Ovary (tissue), 3 donors: Measurements from ENCODE around the gene SKP1.

ENCODE experiments used
- EP300 ChIP-seq: sonication (generic); formaldehyde crosslinking; IDR thresholded peaks from one replicate; pipeline ENCODE4 v1.6.1; 2017; ENCODE audit warnings: antibody characterized with exemption
- TF ChIP-seq, protein P1 (sequence below), 3 donors: fragments of 450-650 bp in 2 of 3; fragments of 200-600 bp in 1 of 3; IDR thresholded peaks; one replicate each; pipeline versions ENCODE4 v1.5.1 to v1.8.0; 2016 to 2022; ENCODE audit warnings: antibody characterized with exemption in 3 of 3, mild to moderate bottlenecking in 1 of 3
- donor health status: DM: no; HTN: no; CAD: no.

DNA sequence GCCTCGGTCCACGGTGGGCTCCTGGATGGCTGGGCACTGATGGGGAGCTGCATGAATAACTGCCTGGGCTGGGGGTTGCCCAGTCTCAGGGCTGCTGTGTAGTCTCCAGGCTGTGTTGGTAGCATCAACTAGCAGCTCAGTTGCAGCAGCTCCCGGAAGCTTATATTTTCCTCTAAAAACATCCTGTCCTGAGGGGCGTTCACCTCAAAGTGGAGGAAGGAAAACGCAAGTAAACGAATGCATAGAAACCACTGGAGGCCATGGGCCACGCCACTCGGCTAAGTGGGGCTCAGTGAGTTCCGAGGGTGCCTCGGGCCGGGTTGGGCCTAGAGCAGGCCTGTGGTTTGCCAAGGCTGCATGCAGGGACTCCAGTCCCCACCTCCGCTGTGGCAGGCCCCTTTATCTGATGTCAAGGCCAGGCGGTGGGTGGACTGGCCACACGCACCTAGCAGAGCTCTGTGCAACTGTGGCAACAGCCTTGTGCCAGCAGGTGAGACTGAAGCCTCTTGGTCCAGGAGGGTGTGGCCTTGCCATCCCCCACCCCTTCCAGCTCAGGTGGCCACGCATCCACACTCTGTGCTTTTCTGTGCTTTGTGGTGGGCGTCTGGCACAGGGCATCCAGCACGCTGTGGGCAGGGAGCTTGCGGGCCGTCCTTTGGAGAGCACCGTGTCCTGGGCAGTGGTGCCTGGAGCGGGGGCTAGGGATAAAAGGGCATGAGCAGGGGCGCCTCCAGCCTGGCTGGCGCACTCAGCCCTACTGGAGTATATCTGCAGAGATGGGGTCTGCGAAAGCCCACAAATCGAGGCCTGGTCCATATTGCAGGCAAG lies 47.1 kb downstream of the SKP1 start:
- TF ChIP-seq, protein P1, sequence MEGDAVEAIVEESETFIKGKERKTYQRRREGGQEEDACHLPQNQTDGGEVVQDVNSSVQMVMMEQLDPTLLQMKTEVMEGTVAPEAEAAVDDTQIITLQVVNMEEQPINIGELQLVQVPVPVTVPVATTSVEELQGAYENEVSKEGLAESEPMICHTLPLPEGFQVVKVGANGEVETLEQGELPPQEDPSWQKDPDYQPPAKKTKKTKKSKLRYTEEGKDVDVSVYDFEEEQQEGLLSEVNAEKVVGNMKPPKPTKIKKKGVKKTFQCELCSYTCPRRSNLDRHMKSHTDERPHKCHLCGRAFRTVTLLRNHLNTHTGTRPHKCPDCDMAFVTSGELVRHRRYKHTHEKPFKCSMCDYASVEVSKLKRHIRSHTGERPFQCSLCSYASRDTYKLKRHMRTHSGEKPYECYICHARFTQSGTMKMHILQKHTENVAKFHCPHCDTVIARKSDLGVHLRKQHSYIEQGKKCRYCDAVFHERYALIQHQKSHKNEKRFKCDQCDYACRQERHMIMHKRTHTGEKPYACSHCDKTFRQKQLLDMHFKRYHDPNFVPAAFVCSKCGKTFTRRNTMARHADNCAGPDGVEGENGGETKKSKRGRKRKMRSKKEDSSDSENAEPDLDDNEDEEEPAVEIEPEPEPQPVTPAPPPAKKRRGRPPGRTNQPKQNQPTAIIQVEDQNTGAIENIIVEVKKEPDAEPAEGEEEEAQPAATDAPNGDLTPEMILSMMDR (IDR thresholded peaks at IDR 0.05) = no peak
- TF ChIP-seq EP300 = no peak
